HL-60/S4 (cell line): ENCODE data around the gene RCAN1.
"Not testable (repeated sequence)": the region's sequence is repeated elsewhere in the genome, so short reads cannot be mapped to it uniquely, and the experiment has no call there.

Experiments used
- in situ Hi-C: fragments of 300-500 bp; cut with MboI; formaldehyde crosslinking; loops from 2 replicates; pipeline ENCODE4 v1.14.3; 2022; ENCODE audit warnings: low sequenced_read_pairs

Gene RCAN1

GRCh38 chr21:34467333-34467732, 147.6 kb downstream of the RCAN1 start:
- in situ Hi-C loops, result not testable (repeated sequence)
